Stomach (tissue), 9 donors: Measurements from ENCODE around the gene HSD17B12. TPM values are rescaled to one million over a fixed set of nuclear protein-coding genes. Genes with fewer than 3 reads are reported as not detected.

Experiments
- DNase-seq, 2 donors: peaks; one replicate each; pipeline versions ENCODE4 v3.0.0 to v3.0.0-alpha.2; 2013 to 2019
- H3K27ac ChIP-seq, 5 donors: fragments of 200-600 bp in 4 of 5; sonication (generic) in 4 of 5; one replicate each; pipeline ENCODE4 v1.5.1; 2013 to 2019; ENCODE audit warnings: mild to moderate bottlenecking in 1 of 5, moderate library complexity in 1 of 5
- H3K27me3 ChIP-seq, 3 donors: fragments of 200-600 bp; sonication (generic); one replicate each; pipeline ENCODE4 v1.5.1; 2017 to 2019; ENCODE audit warnings: mixed run types in 1 of 3
- H3K36me3 ChIP-seq, 4 donors: fragments of 200-600 bp; sonication (generic); 1 replicate in 3 of 4; 2 replicates in 1 of 4; pipeline ENCODE4 v1.5.1; 2016 to 2019
- H3K4me1 ChIP-seq, 4 donors: fragments of 200-600 bp; sonication (generic); one replicate each; pipeline ENCODE4 v1.5.1; 2016 to 2019
- H3K4me3 ChIP-seq, 4 donors: fragments of 200-600 bp; sonication (generic) in 3 of 4; one replicate each; pipeline ENCODE4 v1.5.1; 2016 to 2019; ENCODE audit warnings: mild to moderate bottlenecking in 1 of 4
- H3K9me3 ChIP-seq, 4 donors: fragments of 200-600 bp; sonication (generic); one replicate each; pipeline ENCODE4 v1.5.1; 2016 to 2019
- EP300 ChIP-seq: sonication (generic); formaldehyde crosslinking; IDR thresholded peaks from one replicate; pipeline ENCODE4 v1.6.1; 2017; ENCODE audit warnings: antibody characterized with exemption
- POLR2A ChIP-seq, 4 donors: fragments of 450-650 bp; IDR thresholded peaks; one replicate each; pipeline ENCODE4 v1.6.1; 2016; ENCODE audit warnings: antibody characterized with exemption in 4 of 4, control low read depth in 2 of 4, mild to moderate bottlenecking in 1 of 4, moderate library complexity in 1 of 4
- POLR2AphosphoS5 ChIP-seq, 3 donors: sonication (generic); formaldehyde crosslinking; IDR thresholded peaks; one replicate each; pipeline ENCODE4 v1.6.1; 2016; ENCODE audit warnings: antibody characterized with exemption in 3 of 3
- WGBS, 5 donors: extraction: QIAGEN DNeasy Blood & Tissue Kit in 3 of 5; methylation state at CpG; one replicate each; pipeline versions ENCODE4 v1.1.5 to v1.1.7; 2013 to 2018; 5-methylcytosine and 5-hydroxymethylcytosine counted together
- intact Hi-C: fragments of 100-400 bp; cut with DNase I; formaldehyde crosslinking; loops from one replicate; pipeline ENCODE4 v1.15.1; 2023; ENCODE audit warnings: low total_unique reads
- polyA plus RNA-seq, 3 donors: library from polyadenylated mRNA; stranded (reverse); fragments of 200-250 nt; gene quantifications; one replicate each; pipeline ENCODE4 v1.2.3, GENCODE V29; 2013
- total RNA-seq, 5 donors: library from RNA; depleted of rRNA; stranded (reverse); fragments of >200 nt; gene quantifications; one replicate each; pipeline versions ENCODE4 v1.1.0 to v1.2.3, GENCODE V29; 2014 to 2016
- TF ChIP-seq, protein P1 (sequence below), 7 experiments: fragments of 450-650 bp in 4 of 7; fragments of 200-600 bp in 3 of 7; sonication (generic) in 3 of 7; IDR thresholded peaks; one replicate each; pipeline ENCODE4 v1.5.1; 2016 to 2019; ENCODE audit warnings: antibody characterized with exemption in 7 of 7, control low read depth in 2 of 7, mild to moderate bottlenecking in 1 of 7
- donor health status: healthy with polysubstance abuse.
- donor health status: Bipolar disorder and iron deficiency.
- donor health status: healthy.

HSD17B12 gene
- total and polyA plus RNA-seq, 8 donors, result 25.8 to 169 (median 52.4) TPM

DNA sequence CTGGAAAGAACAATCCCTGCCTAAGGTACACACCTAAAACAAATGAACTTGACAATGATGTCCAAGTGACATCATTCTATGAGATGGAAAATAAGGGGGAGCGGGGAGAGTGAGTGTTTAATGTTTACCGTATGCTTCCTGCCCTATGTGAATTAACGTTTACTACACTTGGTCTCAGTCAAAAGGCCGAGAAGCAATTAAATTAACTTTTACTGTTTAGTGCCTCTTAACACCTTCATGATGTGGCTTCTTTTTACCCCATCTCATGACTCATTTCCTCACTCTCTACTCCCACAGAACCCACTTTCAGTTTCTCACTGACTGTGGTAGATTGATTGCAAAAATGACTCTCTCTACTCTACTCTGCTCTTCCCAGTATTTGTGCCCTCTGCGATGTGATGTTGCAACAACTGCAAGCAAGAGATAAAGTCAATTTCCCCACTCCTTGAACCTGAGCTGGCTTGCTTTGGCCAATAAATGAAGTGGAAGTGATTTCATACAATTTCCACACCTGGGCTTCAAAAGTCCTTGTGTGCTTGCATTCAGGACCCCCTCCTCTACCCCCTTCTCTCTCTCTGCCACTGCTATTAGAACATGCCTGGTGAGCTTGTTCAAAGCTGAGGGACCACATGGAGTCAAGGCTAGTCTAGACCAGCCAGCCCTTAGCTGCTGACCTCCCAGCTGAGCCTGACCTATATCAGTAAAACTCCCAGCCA, 188.5 kb downstream of the HSD17B12 start:
- Histone ChIP-seq H3K27ac (no peak overlapping the region), H3K36me3 (no peaks in the 10 kb centered on the region), H3K27me3 (peaks cover 0 to 33% (median 23%) of the 10 kb centered on the region in 3 donors), H3K4me1 (no peaks in the 10 kb centered on the region), H3K4me3 (no peak overlapping the region), H3K9me3 (no peaks in the 10 kb centered on the region)
- TF ChIP-seq POLR2A (IDR thresholded peaks at IDR 0.05), result no peak
- TF ChIP-seq EP300, result no peak
- no peak for TF ChIP-seq POLR2AphosphoS5 (IDR thresholded peaks at IDR 0.05)
- TF ChIP-seq, protein P1, sequence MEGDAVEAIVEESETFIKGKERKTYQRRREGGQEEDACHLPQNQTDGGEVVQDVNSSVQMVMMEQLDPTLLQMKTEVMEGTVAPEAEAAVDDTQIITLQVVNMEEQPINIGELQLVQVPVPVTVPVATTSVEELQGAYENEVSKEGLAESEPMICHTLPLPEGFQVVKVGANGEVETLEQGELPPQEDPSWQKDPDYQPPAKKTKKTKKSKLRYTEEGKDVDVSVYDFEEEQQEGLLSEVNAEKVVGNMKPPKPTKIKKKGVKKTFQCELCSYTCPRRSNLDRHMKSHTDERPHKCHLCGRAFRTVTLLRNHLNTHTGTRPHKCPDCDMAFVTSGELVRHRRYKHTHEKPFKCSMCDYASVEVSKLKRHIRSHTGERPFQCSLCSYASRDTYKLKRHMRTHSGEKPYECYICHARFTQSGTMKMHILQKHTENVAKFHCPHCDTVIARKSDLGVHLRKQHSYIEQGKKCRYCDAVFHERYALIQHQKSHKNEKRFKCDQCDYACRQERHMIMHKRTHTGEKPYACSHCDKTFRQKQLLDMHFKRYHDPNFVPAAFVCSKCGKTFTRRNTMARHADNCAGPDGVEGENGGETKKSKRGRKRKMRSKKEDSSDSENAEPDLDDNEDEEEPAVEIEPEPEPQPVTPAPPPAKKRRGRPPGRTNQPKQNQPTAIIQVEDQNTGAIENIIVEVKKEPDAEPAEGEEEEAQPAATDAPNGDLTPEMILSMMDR (IDR thresholded peaks at IDR 0.05), result no peak
- intact Hi-C loops, result no loop called here
- peak in 1 of 2 donors; percentile 46 for DNase-seq
- WGBS, 5 donors, result 34 to 50% (median 36%) methylated on average over 5 of the region's 5 CpGs

DNA sequence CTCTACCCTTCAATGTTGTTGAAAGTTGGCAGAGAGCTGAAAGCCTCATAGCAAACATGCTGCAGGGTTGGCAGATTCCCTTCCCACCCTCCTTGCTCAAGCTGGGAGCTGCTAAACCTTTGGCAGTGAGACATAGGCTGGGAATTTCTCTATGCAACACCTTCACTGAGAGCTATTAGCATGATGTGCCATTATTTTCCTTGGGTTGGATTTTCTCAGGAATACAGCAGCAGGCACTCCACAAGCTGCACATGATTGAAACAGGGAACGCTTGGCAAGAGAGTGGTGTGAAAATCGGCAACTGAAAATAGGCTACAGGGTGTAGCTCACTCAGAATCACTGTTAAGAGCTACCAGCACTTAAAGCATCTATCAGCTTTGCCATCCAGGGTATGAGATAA, 190.5 kb downstream of the HSD17B12 start:
- intact Hi-C loops, result loop anchor here (10.0 kb wide), 1 partner anchor 174 kb away; the partner anchor contains the start of gene ACCSL
- H3K27me3 ChIP-seq, result peaks cover 0 to 53% (median 23%) of the 10 kb centered on the region in 3 donors
- TF ChIP-seq, protein P1 (IDR thresholded peaks at IDR 0.05), result no peak
- TF ChIP-seq POLR2A (IDR thresholded peaks at IDR 0.05) (no peak), EP300 (no peak), POLR2AphosphoS5 (IDR thresholded peaks at IDR 0.05) (no peak)

DNA sequence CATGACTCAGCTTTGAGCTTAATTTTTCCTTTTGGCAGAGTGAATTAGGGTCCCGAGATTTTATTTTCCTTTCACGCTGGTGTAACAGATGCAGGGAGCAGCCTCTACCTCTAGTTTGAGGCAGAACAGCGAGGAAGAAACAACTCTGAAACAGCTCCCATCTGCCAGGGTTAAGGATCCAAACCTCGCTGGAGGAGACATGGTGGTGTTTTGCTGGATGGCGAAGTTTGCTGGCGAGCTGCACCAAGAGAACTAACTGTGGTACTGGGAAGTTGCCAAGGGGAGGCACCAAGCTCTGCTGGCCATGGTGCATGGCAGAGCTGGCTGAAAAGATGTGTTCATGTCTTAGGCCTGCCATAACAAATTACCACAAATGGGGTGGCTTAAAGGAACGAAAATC, 192.5 kb downstream of the HSD17B12 start:
- no peak for DNase-seq
- Histone ChIP-seq H3K4me3 (no peak overlapping the region), H3K4me1 (no peaks in the 10 kb centered on the region), H3K36me3 (no peaks in the 10 kb centered on the region), H3K27me3 (peaks cover 0 to 70% (median 35%) of the 10 kb centered on the region in 3 donors), H3K27ac (no peak overlapping the region), H3K9me3 (no peaks in the 10 kb centered on the region)
- intact Hi-C loops, result loop anchor here (10.0 kb wide), 1 partner anchor 172 kb away; the partner anchor contains the start of gene ACCSL
- WGBS, 5 donors, result 67 to 79% (median 77%) methylated on average over 7 of the region's 7 CpGs
- TF ChIP-seq EP300 (no peak), POLR2AphosphoS5 (IDR thresholded peaks at IDR 0.05) (no peak), POLR2A (IDR thresholded peaks at IDR 0.05) (no peak)
- TF ChIP-seq, protein P1 (IDR thresholded peaks at IDR 0.05), result no peak

More for the DNA sequence above, 190.5 kb downstream of the HSD17B12 start:
- 76 to 89% (median 86%) methylated on average over 2 of the region's 2 CpGs for WGBS, 5 donors
- H3K4me3 ChIP-seq, result no peak overlapping the region
- H3K4me1 ChIP-seq, result no peaks in the 10 kb centered on the region
- no peaks in the 10 kb centered on the region for H3K36me3 ChIP-seq
- H3K27ac ChIP-seq, result no peak overlapping the region
- no peaks in the 10 kb centered on the region for H3K9me3 ChIP-seq
- no peak for DNase-seq

DNA sequence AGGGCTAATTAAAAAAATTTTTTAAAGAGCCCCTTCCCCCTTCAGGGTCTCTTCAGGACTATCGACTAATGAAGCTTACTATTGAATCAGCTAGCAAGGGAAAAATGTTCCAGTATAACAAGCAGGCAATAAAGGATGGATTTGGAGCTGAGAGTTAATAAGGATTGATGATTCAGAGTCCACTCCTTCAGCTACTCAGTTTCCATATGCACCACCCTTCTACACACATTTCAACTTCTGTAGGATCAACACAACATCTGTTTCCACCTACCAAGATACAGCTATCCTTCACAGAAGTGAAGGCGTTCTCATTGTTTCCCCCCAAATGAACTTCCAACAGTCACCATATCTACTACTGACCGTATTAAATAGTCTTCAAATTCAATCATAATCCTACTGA, 193.5 kb downstream of the HSD17B12 start:
- H3K4me1 ChIP-seq, result no peaks in the 10 kb centered on the region
- no peak overlapping the region for H3K4me3 ChIP-seq
- no peaks in the 10 kb centered on the region for H3K36me3 ChIP-seq
- no peaks in the 10 kb centered on the region for H3K9me3 ChIP-seq
- intact Hi-C loops, result loop anchor here (10.0 kb wide), 1 partner anchor 171 kb away; the partner anchor contains the start of gene ACCSL
- no peak for DNase-seq
- no peak for TF ChIP-seq EP300
- TF ChIP-seq, protein P1 (IDR thresholded peaks at IDR 0.05), result no peak
- no peak for TF ChIP-seq POLR2A (IDR thresholded peaks at IDR 0.05)
- TF ChIP-seq POLR2AphosphoS5 (IDR thresholded peaks at IDR 0.05), result no peak
- peaks cover 0 to 80% (median 35%) of the 10 kb centered on the region in 3 donors for H3K27me3 ChIP-seq
- 67 to 80% (median 74%) methylated on average over 3 of the region's 3 CpGs for WGBS, 5 donors
- no peak overlapping the region for H3K27ac ChIP-seq
